Measurements from ENCODE around the gene MYO10. TPM values are rescaled to one million over a fixed set of nuclear protein-coding genes. Genes with fewer than 3 reads are reported as not detected.

MYO10 gene
- total and polyA plus RNA-seq, 2 experiments from 2014 or later, result 33.7 to 52.4 TPM

- no peaks in the 10 kb centered on the region for H3K27me3 ChIP-seq
These were observed 123.2 kb downstream of the MYO10 start for GRCh38 chr5:16812911-16813310.

GRCh38 chr5:16812448-16812847 is 123.6 kb downstream of the MYO10 start:
- Histone ChIP-seq H3K4me1 (ENCODE audit: insufficient read depth) (peaks cover 30% of the 10 kb centered on the region), H3K27ac (peak overlapping the region; percentile 70), H3K79me2 (peaks cover 41% of the 10 kb centered on the region), H3K9me3 (ENCODE audit: low read depth) (no peaks in the 10 kb centered on the region), H3K4me2 (peak overlapping the region; percentile 43), H3K9me2 (replicated peaks; ENCODE audit: insufficient read depth) (no peaks in the 10 kb centered on the region), H3K27me3 (no peaks in the 10 kb centered on the region), H3K36me3 (replicated peaks; ENCODE audit: insufficient read depth, low read depth) (no peaks in the 10 kb centered on the region), H2AFZ (no peak overlapping the region), H3K4me3 (no peak overlapping the region), H4K20me1 (ENCODE audit: insufficient read depth, poor library complexity, severe bottlenecking) (peaks cover 6% of the 10 kb centered on the region)
- TF ChIP-seq EZH2phosphoT487 (IDR thresholded peaks at IDR 0.05; ENCODE audit: low read depth, severe bottlenecking, unreplicated experiment) (no peak), CTCF (IDR thresholded peaks at IDR 0.05; ENCODE audit: poor library complexity) (no peak), EZH2 (IDR thresholded peaks at IDR 0.05; ENCODE audit: borderline replicate concordance) (no peak)
- WGBS (ENCODE audit: low lambda C conversion rate, missing lambda C conversion rate), result 39% methylated on average over 3 of the region's 3 CpGs
- no peak for DNase-seq (ENCODE audit: low spot score)

More at GRCh38 chr5:16812911-16813310, 123.2 kb downstream of the MYO10 start:
- WGBS (ENCODE audit: low lambda C conversion rate, missing lambda C conversion rate), result 71% methylated on average over 4 of the region's 4 CpGs
- H3K27ac ChIP-seq, result peak overlapping the region; percentile 70
- peaks cover 6% of the 10 kb centered on the region for H4K20me1 ChIP-seq (ENCODE audit: insufficient read depth, poor library complexity, severe bottlenecking)
- no peaks in the 10 kb centered on the region for H3K9me3 ChIP-seq (ENCODE audit: low read depth)
- peaks cover 41% of the 10 kb centered on the region for H3K79me2 ChIP-seq
- no peaks in the 10 kb centered on the region for H3K36me3 ChIP-seq (replicated peaks; ENCODE audit: insufficient read depth, low read depth)
- peaks cover 30% of the 10 kb centered on the region for H3K4me1 ChIP-seq (ENCODE audit: insufficient read depth)
- no peak overlapping the region for H3K4me3 ChIP-seq
- peak overlapping the region; percentile 43 for H3K4me2 ChIP-seq
- no peaks in the 10 kb centered on the region for H3K9me2 ChIP-seq (replicated peaks; ENCODE audit: insufficient read depth)
- peak; percentile 73 for DNase-seq (ENCODE audit: low spot score)
- TF ChIP-seq CTCF (IDR thresholded peaks at IDR 0.05; ENCODE audit: poor library complexity) (peak; percentile 3), EZH2phosphoT487 (IDR thresholded peaks at IDR 0.05; ENCODE audit: low read depth, severe bottlenecking, unreplicated experiment) (no peak)
- H2AFZ ChIP-seq, result no peak overlapping the region

- Histone ChIP-seq H3K27ac (no peak overlapping the region), H3K4me2 (peak overlapping the region; percentile 26), H3K9me3 (ENCODE audit: low read depth) (no peaks in the 10 kb centered on the region), H4K20me1 (ENCODE audit: insufficient read depth, poor library complexity, severe bottlenecking) (peaks cover 6% of the 10 kb centered on the region), H3K9me2 (replicated peaks; ENCODE audit: insufficient read depth) (no peaks in the 10 kb centered on the region), H3K4me3 (no peak overlapping the region), H3K4me1 (ENCODE audit: insufficient read depth) (peaks cover 27% of the 10 kb centered on the region), H3K27me3 (no peaks in the 10 kb centered on the region), H3K36me3 (replicated peaks; ENCODE audit: insufficient read depth, low read depth) (no peaks in the 10 kb centered on the region), H3K79me2 (peaks cover 56% of the 10 kb centered on the region), H2AFZ (no peak overlapping the region)
- TF ChIP-seq EZH2 (IDR thresholded peaks at IDR 0.05; ENCODE audit: borderline replicate concordance) (no peak), EZH2phosphoT487 (IDR thresholded peaks at IDR 0.05; ENCODE audit: low read depth, severe bottlenecking, unreplicated experiment) (no peak), CTCF (IDR thresholded peaks at IDR 0.05; ENCODE audit: poor library complexity) (no peak)
- DNase-seq (ENCODE audit: low spot score), result no peak
- 86% methylated on average over 9 of the region's 9 CpGs for WGBS (ENCODE audit: low lambda C conversion rate, missing lambda C conversion rate)
These were observed 125.8 kb downstream of the MYO10 start for GRCh38 chr5:16810208-16810854.
